NCI-H748 (cell line): ENCODE results near the gene DSG4.

Source experiments
- DNase-seq: peaks from one replicate; lab custom pipeline; 2025; ENCODE audit not compliant: unreplicated experiment; lab: John Stamatoyannopoulos, UW

The DSG4 gene

GRCh38 chr18:31444142-31444541 lies 67.6 kb downstream of the DSG4 start:
- DNase-seq: no peak

DNA sequence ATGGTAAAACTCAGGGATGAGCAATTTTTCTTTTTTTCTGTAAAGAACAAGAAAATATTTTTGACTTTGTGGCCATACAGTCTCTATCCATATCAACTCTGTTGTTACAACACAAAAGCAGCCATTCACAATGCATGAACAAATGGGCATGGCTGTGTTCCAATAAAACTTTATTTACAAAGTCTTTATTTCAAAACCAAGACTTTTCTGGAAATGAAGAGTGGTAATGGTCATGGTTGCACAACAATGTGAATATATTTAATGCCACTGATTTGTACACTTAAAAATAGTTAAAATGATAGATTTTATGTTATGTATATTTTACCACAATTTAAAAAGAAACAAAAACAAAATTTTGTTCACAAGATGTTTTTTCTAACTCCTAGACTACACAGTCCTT lies 69.3 kb downstream of the DSG4 start:
- no peak for DNase-seq

GRCh38 chr18:31446854-31447253 lies 70.3 kb downstream of the DSG4 start:
- no peak for DNase-seq

- no peak for DNase-seq
Measured at GRCh38 chr18:31447530-31448191, 71.1 kb downstream of the DSG4 start, which contains the start of gene DSG3. DSG3 (plus strand) TSS chr18:31447741; CDS start chr18:31447878, 137 bp downstream.

DNA sequence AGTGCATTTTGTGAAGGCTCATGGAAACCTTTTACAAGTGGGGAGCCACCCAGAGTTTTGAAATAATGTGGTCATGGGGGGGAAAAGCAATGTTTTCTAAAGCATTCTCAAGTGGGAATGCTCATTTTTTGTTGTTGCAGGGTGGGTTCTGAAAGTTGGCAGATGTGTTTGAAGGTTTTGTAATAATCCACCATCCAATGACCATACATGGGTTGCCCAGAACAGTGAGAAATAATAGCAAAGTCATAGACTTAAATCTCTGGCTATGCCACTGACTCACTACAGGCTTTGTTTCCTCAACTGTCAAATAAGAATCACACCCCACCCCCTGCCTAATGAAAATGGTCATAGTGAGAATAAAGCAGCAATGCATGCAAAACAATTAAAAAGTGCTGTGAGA lies 73.8 kb downstream of the DSG4 start:
- DNase-seq: no peak

GRCh38 chr18:31451625-31452024 lies 75.0 kb downstream of the DSG4 start:
- no peak for DNase-seq

- DNase-seq: no peak
Measured at GRCh38 chr18:31454066-31454708, 77.6 kb downstream of the DSG4 start.
